GM21423 (cell line): ENCODE data around the gene AUTS2.

Experiments
- ATAC-seq: cut with Tn5 transposase; IDR thresholded peaks from one replicate; pipeline ENCODE4 v1.9.1; 2021; ENCODE audit warnings: mild to moderate bottlenecking, moderate library complexity; ENCODE audit not compliant: unreplicated experiment

AUTS2 gene

GRCh38 chr7:69599955-69600709 is 1.9 kb downstream of the AUTS2 start:
- no peak for ATAC-seq

- no peak for ATAC-seq
These were observed 2.6 kb downstream of the AUTS2 start for GRCh38 chr7:69600710-69601519.

- ATAC-seq, result no peak
These were observed 4.2 kb downstream of the AUTS2 start for GRCh38 chr7:69602522-69602921.

GRCh38 chr7:69603351-69603750 is 5.1 kb downstream of the AUTS2 start:
- ATAC-seq, result no peak

GRCh38 chr7:69603937-69604494 is 5.7 kb downstream of the AUTS2 start:
- ATAC-seq, result peak; percentile 49

- no peak for ATAC-seq
These were observed 6.8 kb downstream of the AUTS2 start for GRCh38 chr7:69605070-69605469.

- no peak for ATAC-seq
These were observed 7.3 kb downstream of the AUTS2 start for GRCh38 chr7:69605546-69605945.

- no peak for ATAC-seq
These were observed 9.8 kb downstream of the AUTS2 start for GRCh38 chr7:69608049-69608448.

GRCh38 chr7:69608878-69609277 is 10.6 kb downstream of the AUTS2 start:
- ATAC-seq, result no peak

- no peak for ATAC-seq
These were observed 11.5 kb downstream of the AUTS2 start for GRCh38 chr7:69609541-69610373.

- no peak for ATAC-seq
These were observed 12.3 kb downstream of the AUTS2 start for GRCh38 chr7:69610374-69611084.

GRCh38 chr7:69612981-69613380 is 14.7 kb downstream of the AUTS2 start:
- no peak for ATAC-seq

- ATAC-seq, result no peak
These were observed 15.6 kb downstream of the AUTS2 start for GRCh38 chr7:69613846-69614245.

GRCh38 chr7:69615685-69616084 is 17.4 kb downstream of the AUTS2 start:
- ATAC-seq, result no peak

- no peak for ATAC-seq
These were observed 19.1 kb downstream of the AUTS2 start for GRCh38 chr7:69617364-69617763.

GRCh38 chr7:69619054-69619453 is 20.8 kb downstream of the AUTS2 start:
- no peak for ATAC-seq

- ATAC-seq, result no peak
These were observed 21.4 kb downstream of the AUTS2 start for GRCh38 chr7:69619635-69620034.

- ATAC-seq, result no peak
These were observed 21.8 kb downstream of the AUTS2 start for GRCh38 chr7:69620063-69620462.

GRCh38 chr7:69620650-69621049 is 22.4 kb downstream of the AUTS2 start:
- no peak for ATAC-seq
